LHCN-M2 (cell line): ENCODE results near the gene KRT75. TPM values are rescaled to one million over a fixed set of nuclear protein-coding genes. Genes with fewer than 3 reads are reported as not detected.
"Not testable (repeated sequence)": the region's sequence is repeated elsewhere in the genome, so short reads cannot be mapped to it uniquely, and the experiment has no call there.

Source experiments
- DNase-seq: peaks from one replicate; pipeline ENCODE4 v3.0.0-alpha.2; 2012; ENCODE audit warnings: low read depth
- total RNA-seq: library from RNA; depleted of rRNA; stranded (reverse); fragments of >200 nt; gene quantifications from 2 replicates; pipeline ENCODE4 v1.2.3, GENCODE V29; 2014

Gene KRT75
- total RNA-seq, 1 experiment from 2014 or later, result not detected

- DNase-seq, result no peak
These were observed 16.4 kb downstream of the KRT75 start for GRCh38 chr12:52417740-52418139.

- no peak for DNase-seq
These were observed 17.4 kb downstream of the KRT75 start for GRCh38 chr12:52416795-52417194.

GRCh38 chr12:52415870-52416750 is 18.1 kb downstream of the KRT75 start:
- DNase-seq, result peak; percentile 83

- DNase-seq, result no peak
These were observed 19.2 kb downstream of the KRT75 start for GRCh38 chr12:52414936-52415335.

GRCh38 chr12:52413782-52414345 is 20.3 kb downstream of the KRT75 start:
- no peak for DNase-seq

GRCh38 chr12:52413202-52413601 is 21.0 kb downstream of the KRT75 start:
- no peak for DNase-seq

GRCh38 chr12:52411815-52412214 is 22.4 kb downstream of the KRT75 start:
- DNase-seq, result no peak

GRCh38 chr12:52410589-52411248 is 23.5 kb downstream of the KRT75 start:
- not testable (repeated sequence) for DNase-seq

GRCh38 chr12:52407918-52408317 is 26.3 kb downstream of the KRT75 start:
- no peak for DNase-seq

- DNase-seq, result no peak
These were observed 28.2 kb downstream of the KRT75 start, which contains the start of gene KRT82 for GRCh38 chr12:52405922-52406385. Gene KRT82 (minus strand): TSS chr12:52406335. CDS start chr12:52406277, 58 bp downstream.

- DNase-seq, result no peak
These were observed 29.2 kb downstream of the KRT75 start for GRCh38 chr12:52404951-52405350.

GRCh38 chr12:52403561-52403960 is 30.6 kb downstream of the KRT75 start:
- no peak for DNase-seq

- DNase-seq, result no peak
These were observed 31.2 kb downstream of the KRT75 start for GRCh38 chr12:52402873-52403540.

- DNase-seq, result no peak
These were observed 31.8 kb downstream of the KRT75 start for GRCh38 chr12:52402377-52402776.

- no peak for DNase-seq
These were observed 32.2 kb downstream of the KRT75 start for GRCh38 chr12:52401926-52402325.

GRCh38 chr12:52401526-52401925 is 32.6 kb downstream of the KRT75 start:
- DNase-seq, result no peak

GRCh38 chr12:52400906-52401305 is 33.3 kb downstream of the KRT75 start:
- no peak for DNase-seq

GRCh38 chr12:52399756-52400155 is 34.4 kb downstream of the KRT75 start:
- no peak for DNase-seq

GRCh38 chr12:52398176-52398575 is 36.0 kb downstream of the KRT75 start:
- peak; percentile 9 for DNase-seq

GRCh38 chr12:52396656-52397055 is 37.5 kb downstream of the KRT75 start:
- no peak for DNase-seq

GRCh38 chr12:52395761-52396434 is 38.3 kb downstream of the KRT75 start:
- no peak for DNase-seq
